WI38 (cell line): ENCODE measurements around the gene FLT4.
"Not testable (repeated sequence)": the region's sequence is repeated elsewhere in the genome, so short reads cannot be mapped to it uniquely, and the experiment has no call there.

Experiments used
- H3K4me3 ChIP-seq: 2 replicates; pipeline ENCODE4 v1.5.1; 2011; ENCODE audit warnings: low read depth, mild to moderate bottlenecking, control low read depth, low read length
- CTCF ChIP-seq: IDR thresholded peaks from 2 replicates; pipeline ENCODE4 v1.5.1; 2012; ENCODE audit warnings: low read depth, mild to moderate bottlenecking, control low read depth, low read length

FLT4 gene

GRCh38 chr5:180689071-180689694, 39.8 kb upstream of the FLT4 start:
- TF ChIP-seq CTCF = no peak
- no peak overlapping the region for H3K4me3 ChIP-seq

- no peak for TF ChIP-seq CTCF
- no peak overlapping the region for H3K4me3 ChIP-seq
Observed at GRCh38 chr5:180688330-180689070, 39.1 kb upstream of the FLT4 start.

GRCh38 chr5:180686799-180687198, 37.4 kb upstream of the FLT4 start:
- not testable (repeated sequence) for H3K4me3 ChIP-seq

GRCh38 chr5:180684623-180685161, 35.3 kb upstream of the FLT4 start:
- TF ChIP-seq CTCF = no peak
- H3K4me3 ChIP-seq = no peak overlapping the region

- no peak for TF ChIP-seq CTCF
Observed at GRCh38 chr5:180683220-180683922, 34.0 kb upstream of the FLT4 start.

GRCh38 chr5:180682560-180682959, 33.2 kb upstream of the FLT4 start:
- TF ChIP-seq CTCF = no peak
- no peak overlapping the region for H3K4me3 ChIP-seq

More at GRCh38 chr5:180683220-180683922, 34.0 kb upstream of the FLT4 start:
- no peak overlapping the region for H3K4me3 ChIP-seq

- H3K4me3 ChIP-seq = not testable (repeated sequence)
Observed at GRCh38 chr5:180682008-180682407, 32.6 kb upstream of the FLT4 start.

- not testable (repeated sequence) for H3K4me3 ChIP-seq
Observed at GRCh38 chr5:180678319-180678718, 28.9 kb upstream of the FLT4 start.
